Testis (tissue), 2 donors: ENCODE data around the gene DENND1A.

ENCODE experiments used
- CTCF ChIP-seq, 3 experiments: fragments of 450-650 bp in 2 of 3; fragments of 200-600 bp in 1 of 3; sonication (generic) in 1 of 3; IDR thresholded peaks; one replicate each; pipeline ENCODE4 v1.5.1; 2016 to 2019; ENCODE audit warnings: antibody characterized with exemption in 3 of 3, mild to moderate bottlenecking in 2 of 3, moderate library complexity in 1 of 3
- POLR2A ChIP-seq: fragments of 450-650 bp; IDR thresholded peaks from one replicate; pipeline ENCODE4 v1.6.1; 2017; ENCODE audit warnings: antibody characterized with exemption, mild to moderate bottlenecking, moderate library complexity

- no peak for TF ChIP-seq CTCF (IDR thresholded peaks at IDR 0.05)
- TF ChIP-seq POLR2A = no peak
These were observed 434.2 kb downstream of the DENND1A start for GRCh38 chr9:123495731-123496130.
